K562 (cell line): ENCODE results near the gene ALK.

Experiments
- JUND ChIP-seq, 2 experiments: IDR thresholded peaks; 2 replicates in 1 of 2; 3 replicates in 1 of 2; pipeline ENCODE4 v1.6.1; 2011; ENCODE audit warnings: borderline replicate concordance in 2 of 2, low read depth in 2 of 2, low read length in 2 of 2, improper control_type of control experiment in 1 of 2, missing biosample characterization in 1 of 2, missing genetic modification characterization in 1 of 2, missing genetic modification reagents in 1 of 2
- MYNN ChIP-seq, 2 experiments: sonication (generic); formaldehyde crosslinking in 1 of 2; IDR thresholded peaks; 2 replicates each; pipeline versions ENCODE4 v1.5.0 to v1.6.1; 2016 to 2020; ENCODE audit warnings: antibody characterized with exemption in 1 of 2, missing genetic modification reagents in 1 of 2
- POLR2AphosphoS5 ChIP-seq: IDR thresholded peaks from 2 replicates; pipeline ENCODE4 v1.6.1; 2011; ENCODE audit warnings: mild to moderate bottlenecking, low read depth, low read length, moderate library complexity; ENCODE audit not compliant: control insufficient read depth, insufficient read depth
- TF ChIP-seq, protein P1 (sequence below), 3 experiments: IDR thresholded peaks in 2 of 3; conservative IDR thresholded peaks in 1 of 3; 2 replicates each; pipeline ENCODE4 v1.5.1; 2011 to 2012; ENCODE audit warnings: low read length in 3 of 3, mild to moderate bottlenecking in 3 of 3, control low read depth in 2 of 3, improper control_type of control experiment in 1 of 3, inconsistent platforms in 1 of 3, low read depth in 1 of 3, mixed read lengths in 1 of 3, moderate library complexity in 1 of 3; ENCODE audit not compliant: insufficient read depth in 2 of 3

GRCh38 chr2:29617351-29617750, 304.0 kb downstream of the ALK start:
- TF ChIP-seq, protein P1, sequence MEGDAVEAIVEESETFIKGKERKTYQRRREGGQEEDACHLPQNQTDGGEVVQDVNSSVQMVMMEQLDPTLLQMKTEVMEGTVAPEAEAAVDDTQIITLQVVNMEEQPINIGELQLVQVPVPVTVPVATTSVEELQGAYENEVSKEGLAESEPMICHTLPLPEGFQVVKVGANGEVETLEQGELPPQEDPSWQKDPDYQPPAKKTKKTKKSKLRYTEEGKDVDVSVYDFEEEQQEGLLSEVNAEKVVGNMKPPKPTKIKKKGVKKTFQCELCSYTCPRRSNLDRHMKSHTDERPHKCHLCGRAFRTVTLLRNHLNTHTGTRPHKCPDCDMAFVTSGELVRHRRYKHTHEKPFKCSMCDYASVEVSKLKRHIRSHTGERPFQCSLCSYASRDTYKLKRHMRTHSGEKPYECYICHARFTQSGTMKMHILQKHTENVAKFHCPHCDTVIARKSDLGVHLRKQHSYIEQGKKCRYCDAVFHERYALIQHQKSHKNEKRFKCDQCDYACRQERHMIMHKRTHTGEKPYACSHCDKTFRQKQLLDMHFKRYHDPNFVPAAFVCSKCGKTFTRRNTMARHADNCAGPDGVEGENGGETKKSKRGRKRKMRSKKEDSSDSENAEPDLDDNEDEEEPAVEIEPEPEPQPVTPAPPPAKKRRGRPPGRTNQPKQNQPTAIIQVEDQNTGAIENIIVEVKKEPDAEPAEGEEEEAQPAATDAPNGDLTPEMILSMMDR (IDR thresholded peaks at IDR 0.05 in 2 of 3, conservative IDR thresholded peaks at IDR 0.05 in 1 of 3; ENCODE audit: insufficient read depth in 2 of 3, low read depth in 1 of 3, low read length in 3 of 3): no peak
- TF ChIP-seq MYNN (IDR thresholded peaks at IDR 0.05): no peak
- TF ChIP-seq MYNN (CRISPR knock-in tag; IDR thresholded peaks at IDR 0.05): no peak
- TF ChIP-seq JUND (IDR thresholded peaks at IDR 0.05; ENCODE audit: borderline replicate concordance, low read depth, low read length): no peak
- TF ChIP-seq JUND (tag; IDR thresholded peaks at IDR 0.05; ENCODE audit: borderline replicate concordance, low read depth, low read length): no peak
- no peak for TF ChIP-seq POLR2AphosphoS5
